Measurements from ENCODE around the gene TSC2. TPM values are rescaled to one million over a fixed set of nuclear protein-coding genes. Genes with fewer than 3 reads are reported as not detected.

Gene TSC2
- total and polyA plus RNA-seq, 9 of the 15 experiments (the other 6 are each of a cell fraction or from before 2014, with no cell fraction given) = 1.3 to 68.1 (median 16.6) TPM

- TF ChIP-seq, protein P1, sequence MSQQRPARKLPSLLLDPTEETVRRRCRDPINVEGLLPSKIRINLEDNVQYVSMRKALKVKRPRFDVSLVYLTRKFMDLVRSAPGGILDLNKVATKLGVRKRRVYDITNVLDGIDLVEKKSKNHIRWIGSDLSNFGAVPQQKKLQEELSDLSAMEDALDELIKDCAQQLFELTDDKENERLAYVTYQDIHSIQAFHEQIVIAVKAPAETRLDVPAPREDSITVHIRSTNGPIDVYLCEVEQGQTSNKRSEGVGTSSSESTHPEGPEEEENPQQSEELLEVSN (IDR thresholded peaks at IDR 0.05; ENCODE audit: borderline replicate concordance in 1 of 2, extremely low read depth in 1 of 2, insufficient read depth in 1 of 2, insufficient read length in 1 of 2, low read depth in 1 of 2, low read length in 1 of 2, poor library complexity in 1 of 2, severe bottlenecking in 1 of 2) = peak in 1 of 2 experiments; percentile 53
- TF ChIP-seq C11orf30 (IDR thresholded peaks at IDR 0.05; ENCODE audit: low read depth) (no peak), MYNN (IDR thresholded peaks at IDR 0.05) (no peak), MYNN (CRISPR knock-in tag; IDR thresholded peaks at IDR 0.05) (no peak), BACH1 (tag; IDR thresholded peaks at IDR 0.05) (no peak), THRB (CRISPR knock-in tag; conservative IDR thresholded peaks at IDR 0.05) (no peak), ARID1B (IDR thresholded peaks at IDR 0.05) (no peak), ARHGAP35 (IDR thresholded peaks at IDR 0.05; ENCODE audit: partially characterized antibody) (no peak), RBBP5 (IDR thresholded peaks at IDR 0.05; ENCODE audit: borderline replicate concordance, insufficient read depth, low read length, poor library complexity, severe bottlenecking) (peak; percentile 59), MCM3 (IDR thresholded peaks at IDR 0.05) (no peak), MITF (IDR thresholded peaks at IDR 0.05) (no peak), RB1 (IDR thresholded peaks at IDR 0.05; ENCODE audit: low read depth) (peak; percentile 9; the same call in 1 of the 2 replicates)
- TF ChIP-seq, protein P2, sequence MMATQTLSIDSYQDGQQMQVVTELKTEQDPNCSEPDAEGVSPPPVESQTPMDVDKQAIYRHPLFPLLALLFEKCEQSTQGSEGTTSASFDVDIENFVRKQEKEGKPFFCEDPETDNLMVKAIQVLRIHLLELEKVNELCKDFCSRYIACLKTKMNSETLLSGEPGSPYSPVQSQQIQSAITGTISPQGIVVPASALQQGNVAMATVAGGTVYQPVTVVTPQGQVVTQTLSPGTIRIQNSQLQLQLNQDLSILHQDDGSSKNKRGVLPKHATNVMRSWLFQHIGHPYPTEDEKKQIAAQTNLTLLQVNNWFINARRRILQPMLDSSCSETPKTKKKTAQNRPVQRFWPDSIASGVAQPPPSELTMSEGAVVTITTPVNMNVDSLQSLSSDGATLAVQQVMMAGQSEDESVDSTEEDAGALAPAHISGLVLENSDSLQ (IDR thresholded peaks at IDR 0.05) = no peak
- TF ChIP-seq, protein P3, sequence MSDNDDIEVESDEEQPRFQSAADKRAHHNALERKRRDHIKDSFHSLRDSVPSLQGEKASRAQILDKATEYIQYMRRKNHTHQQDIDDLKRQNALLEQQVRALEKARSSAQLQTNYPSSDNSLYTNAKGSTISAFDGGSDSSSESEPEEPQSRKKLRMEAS (CRISPR knock-in tag; IDR thresholded peaks at IDR 0.05) = no peak; the same call in 1 of the 2 replicates
- TF ChIP-seq, protein P4, sequence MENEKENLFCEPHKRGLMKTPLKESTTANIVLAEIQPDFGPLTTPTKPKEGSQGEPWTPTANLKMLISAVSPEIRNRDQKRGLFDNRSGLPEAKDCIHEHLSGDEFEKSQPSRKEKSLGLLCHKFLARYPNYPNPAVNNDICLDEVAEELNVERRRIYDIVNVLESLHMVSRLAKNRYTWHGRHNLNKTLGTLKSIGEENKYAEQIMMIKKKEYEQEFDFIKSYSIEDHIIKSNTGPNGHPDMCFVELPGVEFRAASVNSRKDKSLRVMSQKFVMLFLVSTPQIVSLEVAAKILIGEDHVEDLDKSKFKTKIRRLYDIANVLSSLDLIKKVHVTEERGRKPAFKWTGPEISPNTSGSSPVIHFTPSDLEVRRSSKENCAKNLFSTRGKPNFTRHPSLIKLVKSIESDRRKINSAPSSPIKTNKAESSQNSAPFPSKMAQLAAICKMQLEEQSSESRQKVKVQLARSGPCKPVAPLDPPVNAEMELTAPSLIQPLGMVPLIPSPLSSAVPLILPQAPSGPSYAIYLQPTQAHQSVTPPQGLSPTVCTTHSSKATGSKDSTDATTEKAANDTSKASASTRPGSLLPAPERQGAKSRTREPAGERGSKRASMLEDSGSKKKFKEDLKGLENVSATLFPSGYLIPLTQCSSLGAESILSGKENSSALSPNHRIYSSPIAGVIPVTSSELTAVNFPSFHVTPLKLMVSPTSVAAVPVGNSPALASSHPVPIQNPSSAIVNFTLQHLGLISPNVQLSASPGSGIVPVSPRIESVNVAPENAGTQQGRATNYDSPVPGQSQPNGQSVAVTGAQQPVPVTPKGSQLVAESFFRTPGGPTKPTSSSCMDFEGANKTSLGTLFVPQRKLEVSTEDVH (IDR thresholded peaks at IDR 0.05; ENCODE audit: low read depth, partially characterized antibody) = no peak
- TF ChIP-seq, protein P5, sequence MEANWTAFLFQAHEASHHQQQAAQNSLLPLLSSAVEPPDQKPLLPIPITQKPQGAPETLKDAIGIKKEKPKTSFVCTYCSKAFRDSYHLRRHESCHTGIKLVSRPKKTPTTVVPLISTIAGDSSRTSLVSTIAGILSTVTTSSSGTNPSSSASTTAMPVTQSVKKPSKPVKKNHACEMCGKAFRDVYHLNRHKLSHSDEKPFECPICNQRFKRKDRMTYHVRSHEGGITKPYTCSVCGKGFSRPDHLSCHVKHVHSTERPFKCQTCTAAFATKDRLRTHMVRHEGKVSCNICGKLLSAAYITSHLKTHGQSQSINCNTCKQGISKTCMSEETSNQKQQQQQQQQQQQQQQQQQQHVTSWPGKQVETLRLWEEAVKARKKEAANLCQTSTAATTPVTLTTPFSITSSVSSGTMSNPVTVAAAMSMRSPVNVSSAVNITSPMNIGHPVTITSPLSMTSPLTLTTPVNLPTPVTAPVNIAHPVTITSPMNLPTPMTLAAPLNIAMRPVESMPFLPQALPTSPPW (CRISPR knock-in tag; IDR thresholded peaks at IDR 0.05) = no peak
Measured at GRCh38 chr16:2009164-2009711, 38.5 kb upstream of the TSC2 start (continued).

Measured in K562 (cell line).